ENCODE measurements around the gene SND1.

The SND1 gene

DNA sequence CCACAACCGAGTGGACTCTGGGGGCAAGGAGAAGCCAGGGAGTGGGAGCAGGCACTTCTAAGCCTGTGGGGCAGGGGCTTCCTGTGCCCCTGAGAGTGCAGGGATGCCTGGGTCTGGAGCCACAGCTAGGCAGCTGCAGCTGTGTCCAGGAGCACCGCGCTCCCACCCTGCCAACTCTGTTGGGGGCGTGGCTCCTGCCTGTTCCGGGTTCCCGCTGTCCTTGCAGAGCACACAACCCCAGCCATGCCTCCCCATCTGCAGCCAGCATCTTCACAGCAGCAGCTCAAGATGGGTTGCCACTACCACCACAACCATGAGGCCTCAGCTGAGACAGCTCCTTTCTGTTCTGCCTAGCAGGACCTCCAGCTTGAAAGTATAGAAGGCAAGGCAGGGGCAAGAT lies 42.7 kb upstream of the SND1 start:
- Histone ChIP-seq H3K4me3 (ENCODE audit: low read depth, low read length) (no peak overlapping the region), H3K27ac (ENCODE audit: extremely low read depth, low read depth, low read length) (no peak overlapping the region), H3K4me1 (ENCODE audit: control insufficient read depth, insufficient read depth, low read length) (no peaks in the 10 kb centered on the region), H3K9me3 (ENCODE audit: control insufficient read depth, insufficient read depth, low read depth, low read length) (no peaks in the 10 kb centered on the region), H3K36me3 (ENCODE audit: control insufficient read depth in 2 of 2, insufficient read depth in 1 of 2, low read length in 2 of 2) (no peaks in the 10 kb centered on the region)
- no peak for TF ChIP-seq KLF16 (tag by site-specific recombination; IDR thresholded peaks at IDR 0.05)
- TF ChIP-seq WT1 (tag by site-specific recombination; IDR thresholded peaks at IDR 0.05) = no peak
- TF ChIP-seq MEIS1 (CRISPR knock-in tag; IDR thresholded peaks at IDR 0.05; ENCODE audit: borderline replicate concordance) = no peak
- TF ChIP-seq, protein P1, sequence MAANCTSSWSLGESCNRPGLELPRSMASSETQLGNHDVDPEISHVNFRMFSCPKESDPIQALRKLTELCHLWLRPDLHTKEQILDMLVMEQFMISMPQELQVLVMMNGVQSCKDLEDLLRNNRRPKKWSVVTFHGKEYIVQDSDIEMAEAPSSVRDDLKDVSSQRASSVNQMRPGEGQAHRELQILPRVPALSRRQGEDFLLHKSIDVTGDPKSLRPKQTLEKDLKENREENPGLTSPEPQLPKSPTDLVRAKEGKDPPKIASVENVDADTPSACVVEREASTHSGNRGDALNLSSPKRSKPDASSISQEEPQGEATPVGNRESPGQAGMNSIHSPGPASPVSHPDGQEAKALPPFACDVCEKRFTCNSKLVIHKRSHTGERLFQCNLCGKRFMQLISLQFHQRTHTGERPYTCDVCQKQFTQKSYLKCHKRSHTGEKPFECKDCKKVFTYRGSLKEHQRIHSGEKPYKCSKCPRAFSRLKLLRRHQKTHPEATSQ (tag by site-specific recombination; IDR thresholded peaks at IDR 0.05) = no peak
- TF ChIP-seq HOXD13 (CRISPR knock-in tag; IDR thresholded peaks at IDR 0.05; ENCODE audit: borderline replicate concordance) = no peak
- TF ChIP-seq, protein P2, sequence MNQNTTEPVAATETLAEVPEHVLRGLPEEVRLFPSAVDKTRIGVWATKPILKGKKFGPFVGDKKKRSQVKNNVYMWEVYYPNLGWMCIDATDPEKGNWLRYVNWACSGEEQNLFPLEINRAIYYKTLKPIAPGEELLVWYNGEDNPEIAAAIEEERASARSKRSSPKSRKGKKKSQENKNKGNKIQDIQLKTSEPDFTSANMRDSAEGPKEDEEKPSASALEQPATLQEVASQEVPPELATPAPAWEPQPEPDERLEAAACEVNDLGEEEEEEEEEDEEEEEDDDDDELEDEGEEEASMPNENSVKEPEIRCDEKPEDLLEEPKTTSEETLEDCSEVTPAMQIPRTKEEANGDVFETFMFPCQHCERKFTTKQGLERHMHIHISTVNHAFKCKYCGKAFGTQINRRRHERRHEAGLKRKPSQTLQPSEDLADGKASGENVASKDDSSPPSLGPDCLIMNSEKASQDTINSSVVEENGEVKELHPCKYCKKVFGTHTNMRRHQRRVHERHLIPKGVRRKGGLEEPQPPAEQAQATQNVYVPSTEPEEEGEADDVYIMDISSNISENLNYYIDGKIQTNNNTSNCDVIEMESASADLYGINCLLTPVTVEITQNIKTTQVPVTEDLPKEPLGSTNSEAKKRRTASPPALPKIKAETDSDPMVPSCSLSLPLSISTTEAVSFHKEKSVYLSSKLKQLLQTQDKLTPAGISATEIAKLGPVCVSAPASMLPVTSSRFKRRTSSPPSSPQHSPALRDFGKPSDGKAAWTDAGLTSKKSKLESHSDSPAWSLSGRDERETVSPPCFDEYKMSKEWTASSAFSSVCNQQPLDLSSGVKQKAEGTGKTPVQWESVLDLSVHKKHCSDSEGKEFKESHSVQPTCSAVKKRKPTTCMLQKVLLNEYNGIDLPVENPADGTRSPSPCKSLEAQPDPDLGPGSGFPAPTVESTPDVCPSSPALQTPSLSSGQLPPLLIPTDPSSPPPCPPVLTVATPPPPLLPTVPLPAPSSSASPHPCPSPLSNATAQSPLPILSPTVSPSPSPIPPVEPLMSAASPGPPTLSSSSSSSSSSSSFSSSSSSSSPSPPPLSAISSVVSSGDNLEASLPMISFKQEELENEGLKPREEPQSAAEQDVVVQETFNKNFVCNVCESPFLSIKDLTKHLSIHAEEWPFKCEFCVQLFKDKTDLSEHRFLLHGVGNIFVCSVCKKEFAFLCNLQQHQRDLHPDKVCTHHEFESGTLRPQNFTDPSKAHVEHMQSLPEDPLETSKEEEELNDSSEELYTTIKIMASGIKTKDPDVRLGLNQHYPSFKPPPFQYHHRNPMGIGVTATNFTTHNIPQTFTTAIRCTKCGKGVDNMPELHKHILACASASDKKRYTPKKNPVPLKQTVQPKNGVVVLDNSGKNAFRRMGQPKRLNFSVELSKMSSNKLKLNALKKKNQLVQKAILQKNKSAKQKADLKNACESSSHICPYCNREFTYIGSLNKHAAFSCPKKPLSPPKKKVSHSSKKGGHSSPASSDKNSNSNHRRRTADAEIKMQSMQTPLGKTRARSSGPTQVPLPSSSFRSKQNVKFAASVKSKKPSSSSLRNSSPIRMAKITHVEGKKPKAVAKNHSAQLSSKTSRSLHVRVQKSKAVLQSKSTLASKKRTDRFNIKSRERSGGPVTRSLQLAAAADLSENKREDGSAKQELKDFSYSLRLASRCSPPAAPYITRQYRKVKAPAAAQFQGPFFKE (tag by site-specific recombination; IDR thresholded peaks at IDR 0.05; ENCODE audit: borderline replicate concordance) = no peak
- ChIA-PET CTCF (interaction anchor here (0.6 kb wide), 1 partner anchor 154 kb away, joined by 4 read pairs; no protein-coding TSS in a partner anchor), POLR2A (no interaction called here)

DNA sequence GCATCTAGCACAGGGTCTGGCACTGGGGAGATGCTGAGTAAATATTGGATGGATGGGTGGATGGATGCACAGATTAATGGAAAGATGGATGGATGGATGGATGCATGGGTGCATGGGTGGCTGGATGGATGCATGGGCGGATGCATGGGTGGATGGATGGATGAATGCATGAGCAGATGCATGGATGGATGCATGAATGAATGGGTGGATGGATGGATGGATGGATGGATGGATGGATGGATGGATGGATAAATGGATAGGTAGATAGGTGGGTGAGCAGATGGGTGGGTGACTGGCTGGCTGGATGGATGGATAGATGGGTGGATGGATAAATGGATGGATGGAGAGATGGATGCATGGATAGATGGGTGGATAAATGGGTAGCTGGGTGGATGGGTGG lies 39.7 kb upstream of the SND1 start:
- Histone ChIP-seq H3K9me3 (ENCODE audit: control insufficient read depth, insufficient read depth, low read depth, low read length) (no peaks in the 10 kb centered on the region), H3K27ac (ENCODE audit: extremely low read depth, low read depth, low read length) (no peak overlapping the region), H3K4me3 (ENCODE audit: low read depth, low read length) (no peak overlapping the region), H3K4me1 (ENCODE audit: control insufficient read depth, insufficient read depth, low read length) (no peaks in the 10 kb centered on the region), H3K36me3 (ENCODE audit: control insufficient read depth in 2 of 2, insufficient read depth in 1 of 2, low read length in 2 of 2) (no peaks in the 10 kb centered on the region)
- ChIA-PET CTCF (interaction anchor here (1.1 kb wide), 1 partner anchor 13 kb away, joined by 3 read pairs; no protein-coding TSS in a partner anchor), POLR2A (no interaction called here)
- TF ChIP-seq ZNF174 (tag by site-specific recombination; IDR thresholded peaks at IDR 0.05) = no peak
- TF ChIP-seq ZBTB17 (tag by site-specific recombination; IDR thresholded peaks at IDR 0.05) = peak; percentile 95
- TF ChIP-seq ZNF560 (tag by site-specific recombination; IDR thresholded peaks at IDR 0.05; ENCODE audit: borderline replicate concordance) = no peak
- TF ChIP-seq ZNF19 (tag by site-specific recombination; IDR thresholded peaks at IDR 0.05; ENCODE audit: low read depth) = no peak
- TF ChIP-seq, protein P3, sequence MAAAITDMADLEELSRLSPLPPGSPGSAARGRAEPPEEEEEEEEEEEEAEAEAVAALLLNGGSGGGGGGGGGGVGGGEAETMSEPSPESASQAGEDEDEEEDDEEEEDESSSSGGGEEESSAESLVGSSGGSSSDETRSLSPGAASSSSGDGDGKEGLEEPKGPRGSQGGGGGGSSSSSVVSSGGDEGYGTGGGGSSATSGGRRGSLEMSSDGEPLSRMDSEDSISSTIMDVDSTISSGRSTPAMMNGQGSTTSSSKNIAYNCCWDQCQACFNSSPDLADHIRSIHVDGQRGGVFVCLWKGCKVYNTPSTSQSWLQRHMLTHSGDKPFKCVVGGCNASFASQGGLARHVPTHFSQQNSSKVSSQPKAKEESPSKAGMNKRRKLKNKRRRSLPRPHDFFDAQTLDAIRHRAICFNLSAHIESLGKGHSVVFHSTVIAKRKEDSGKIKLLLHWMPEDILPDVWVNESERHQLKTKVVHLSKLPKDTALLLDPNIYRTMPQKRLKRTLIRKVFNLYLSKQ (tag by site-specific recombination; IDR thresholded peaks at IDR 0.05; ENCODE audit: borderline replicate concordance) = no peak
- TF ChIP-seq ZNF335 (tag by site-specific recombination; conservative IDR thresholded peaks at IDR 0.05) = no peak
- peak; percentile 94 for TF ChIP-seq ZNF366 (tag by site-specific recombination; conservative IDR thresholded peaks at IDR 0.05)
- TF ChIP-seq ZNF624 (tag by site-specific recombination; IDR thresholded peaks at IDR 0.05) = no peak
- TF ChIP-seq EGR2 (tag by site-specific recombination; IDR thresholded peaks at IDR 0.05; ENCODE audit: low read depth) = 0 out of 2 replicates have a peak, but pooled peaks have one; percentile 8
